Karpas-422 (cell line): ENCODE measurements around the gene OR5AU1. TPM values are rescaled to one million over a fixed set of nuclear protein-coding genes. Genes with fewer than 3 reads are reported as not detected.
"Not testable (repeated sequence)": the region's sequence is repeated elsewhere in the genome, so short reads cannot be mapped to it uniquely, and the experiment has no call there.

ENCODE experiments used
- DNase-seq: peaks from one replicate; pipeline ENCODE4 v3.0.0-alpha.2; 2015
- H2AFZ ChIP-seq: fragments of 200-600 bp; sonication (generic); 2 replicates; pipeline ENCODE4 v1.6.1; 2014; ENCODE audit warnings: antibody characterized with exemption, low read length, mixed read lengths
- H3K27ac ChIP-seq: fragments of 200-600 bp; sonication (generic); 2 replicates; pipeline ENCODE4 v1.5.1; 2014; ENCODE audit warnings: mild to moderate bottlenecking, low read length, moderate library complexity
- H3K27me3 ChIP-seq: fragments of 200-600 bp; sonication (generic); 2 replicates; pipeline ENCODE4 v1.6.1; 2014; ENCODE audit warnings: low read length, mixed read lengths
- H3K36me3 ChIP-seq: fragments of 200-600 bp; sonication (generic); 2 replicates; pipeline ENCODE4 v1.6.1; 2014; ENCODE audit warnings: low read length, mixed read lengths; ENCODE audit not compliant: insufficient read depth
- H3K4me1 ChIP-seq: fragments of 200-600 bp; sonication (generic); 2 replicates; pipeline ENCODE4 v1.6.1; 2014; ENCODE audit warnings: mild to moderate bottlenecking, low read length, mixed read lengths
- H3K4me2 ChIP-seq: fragments of 200-600 bp; sonication (generic); 2 replicates; pipeline ENCODE4 v1.6.1; 2014; ENCODE audit warnings: low read length, low read depth, mild to moderate bottlenecking; ENCODE audit not compliant: poor library complexity, severe bottlenecking
- H3K4me3 ChIP-seq: fragments of 200-600 bp; sonication (generic); 2 replicates; pipeline ENCODE4 v1.5.1; 2014; ENCODE audit warnings: mild to moderate bottlenecking, antibody characterized with exemption, low read length, mixed read lengths
- H3K79me2 ChIP-seq: fragments of 200-600 bp; sonication (generic); 2 replicates; pipeline ENCODE4 v1.6.1; 2014; ENCODE audit warnings: mild to moderate bottlenecking, low read length, mixed read lengths
- H3K9ac ChIP-seq: fragments of 200-600 bp; sonication (generic); 2 replicates; pipeline ENCODE4 v1.6.0; 2014; ENCODE audit warnings: low read length
- H3K9me2 ChIP-seq: fragments of 200-600 bp; sonication (generic), shearing (Covaris generic); replicated peaks from 2 replicates; pipeline ENCODE4 v1.6.0; 2014; ENCODE audit warnings: mild to moderate bottlenecking, low read length, moderate library complexity; ENCODE audit not compliant: insufficient read depth
- H3K9me3 ChIP-seq: fragments of 300-700, 200-600 bp; sonication (generic); 2 replicates; pipeline ENCODE4 v1.6.1; 2014; ENCODE audit warnings: low read length, mixed read lengths
- H4K20me1 ChIP-seq: fragments of 200-600 bp; sonication (generic); 2 replicates; pipeline ENCODE4 v1.6.1; 2014; ENCODE audit warnings: mild to moderate bottlenecking, antibody characterized with exemption, low read length, low read depth; ENCODE audit not compliant: insufficient read depth
- total RNA-seq: library from RNA; depleted of rRNA; stranded (reverse); fragments of >200 nt; shearing (Covaris generic); gene quantifications from 2 replicates; pipeline ENCODE4 v1.2.3, GENCODE V29; 2014; ENCODE audit warnings: low replicate concordance

The OR5AU1 gene
- total RNA-seq, 1 experiment from 2014 or later, result not detected

DNA sequence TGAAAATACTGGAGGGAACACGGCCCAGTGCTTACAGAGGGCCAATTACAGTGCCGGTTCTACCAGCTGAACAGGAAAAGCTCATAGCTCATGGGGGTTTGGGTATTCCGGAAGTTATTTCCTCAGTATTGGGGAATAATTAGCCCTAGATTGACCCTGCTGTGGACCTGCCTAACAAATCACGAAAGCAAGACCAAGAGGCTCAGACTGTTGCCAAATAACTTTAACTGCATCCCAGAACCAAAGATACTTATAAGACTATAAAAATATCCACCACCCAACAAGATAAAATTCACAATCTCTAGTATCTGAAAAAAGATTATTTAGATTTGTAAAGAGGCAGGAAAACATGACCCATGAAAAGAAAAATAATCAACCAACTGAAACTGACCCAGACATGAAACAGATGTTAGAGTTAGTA, 8.0 kb upstream of the OR5AU1 start:
- Histone ChIP-seq H3K4me2 (no peak overlapping the region), H3K9ac (no peak overlapping the region), H3K4me1 (no peaks in the 10 kb centered on the region), H3K9me3 (no peaks in the 10 kb centered on the region), H3K4me3 (no peak overlapping the region), H4K20me1 (no peaks in the 10 kb centered on the region), H3K79me2 (no peaks in the 10 kb centered on the region), H3K36me3 (no peaks in the 10 kb centered on the region), H2AFZ (no peak overlapping the region), H3K27ac (no peak overlapping the region), H3K9me2 (no peaks in the 10 kb centered on the region), H3K27me3 (no peaks in the 10 kb centered on the region)
- no peak for DNase-seq

DNA sequence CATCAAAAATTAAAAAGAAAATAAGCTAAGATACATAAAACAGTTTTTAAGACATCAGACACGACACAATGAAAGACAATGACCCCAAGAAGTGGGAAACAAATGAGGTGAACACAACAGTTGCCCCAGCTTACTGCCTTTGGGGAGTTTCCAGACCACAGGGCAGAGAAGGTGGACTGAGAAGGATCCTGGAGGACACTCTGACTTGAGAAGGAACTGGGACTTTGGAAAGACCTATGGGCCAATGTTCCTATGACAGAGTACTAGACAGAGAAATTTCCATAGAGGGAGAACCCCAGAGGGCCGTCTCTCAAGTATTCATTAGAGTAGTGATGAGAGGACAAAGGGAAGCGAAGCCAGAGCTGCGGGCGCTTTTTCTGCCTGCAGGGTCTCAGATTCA, 6.2 kb upstream of the OR5AU1 start:
- Histone ChIP-seq H3K27me3 (no peaks in the 10 kb centered on the region), H3K9me2 (no peaks in the 10 kb centered on the region), H3K79me2 (no peaks in the 10 kb centered on the region), H3K9ac (no peak overlapping the region), H3K4me1 (no peaks in the 10 kb centered on the region), H3K36me3 (no peaks in the 10 kb centered on the region), H3K4me3 (no peak overlapping the region), H3K4me2 (no peak overlapping the region), H3K9me3 (no peaks in the 10 kb centered on the region), H3K27ac (no peak overlapping the region), H2AFZ (no peak overlapping the region), H4K20me1 (no peaks in the 10 kb centered on the region)
- no peak for DNase-seq

DNA sequence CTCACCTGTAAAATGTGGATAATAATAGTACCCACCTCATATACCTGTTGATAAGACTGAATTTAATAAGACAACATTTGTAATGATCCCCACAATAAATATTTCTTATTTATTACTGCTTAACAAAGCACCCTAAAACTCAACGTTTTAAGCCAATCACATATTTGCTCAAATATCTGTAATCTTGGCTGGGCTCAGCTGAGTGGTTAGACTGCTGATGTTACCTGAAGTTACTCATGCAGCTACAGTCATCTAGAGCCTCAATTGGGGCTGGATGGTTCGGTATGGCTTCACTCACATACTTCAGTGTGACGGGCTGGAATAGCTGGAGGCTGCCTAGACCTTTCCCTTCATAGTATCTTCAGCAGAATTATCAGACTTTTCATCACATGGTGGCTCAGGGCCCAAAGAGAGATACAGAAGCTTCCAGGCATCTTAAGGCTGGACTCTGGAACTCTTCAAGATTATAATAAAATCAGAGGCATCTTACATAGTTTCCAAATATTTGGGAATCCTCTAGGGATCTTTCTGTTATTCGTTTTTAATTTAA, 4.3 kb upstream of the OR5AU1 start:
- no peaks in the 10 kb centered on the region for H4K20me1 ChIP-seq
- no peaks in the 10 kb centered on the region for H3K79me2 ChIP-seq
- H2AFZ ChIP-seq, result no peak overlapping the region
- no peaks in the 10 kb centered on the region for H3K4me1 ChIP-seq
- no peak overlapping the region for H3K27ac ChIP-seq
- H3K9ac ChIP-seq, result no peak overlapping the region
- no peak for DNase-seq
- H3K9me2 ChIP-seq, result no peaks in the 10 kb centered on the region
- H3K4me3 ChIP-seq, result no peak overlapping the region
- H3K36me3 ChIP-seq, result no peaks in the 10 kb centered on the region
- H3K27me3 ChIP-seq, result no peaks in the 10 kb centered on the region
- no peak overlapping the region for H3K4me2 ChIP-seq
- no peaks in the 10 kb centered on the region for H3K9me3 ChIP-seq

DNA sequence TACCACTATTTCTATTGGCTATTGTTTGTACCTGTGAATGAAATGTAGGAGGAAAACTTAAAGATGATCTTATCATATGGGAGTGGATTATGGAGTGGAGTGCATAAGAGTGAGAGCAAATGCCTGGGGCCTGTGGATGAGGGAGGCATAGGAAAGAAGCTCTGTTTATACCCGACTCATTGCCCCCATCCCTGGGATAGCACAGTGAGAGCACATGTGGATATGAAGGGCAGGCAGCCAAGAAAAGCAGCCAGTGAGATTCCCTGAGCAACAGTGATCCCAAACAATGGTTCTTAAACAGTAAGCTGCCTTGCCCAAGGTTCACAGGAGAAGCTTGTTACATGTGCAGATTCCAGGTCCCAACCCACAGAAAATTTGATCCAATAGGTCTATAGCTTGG, 2.3 kb upstream of the OR5AU1 start:
- not testable (repeated sequence) for H3K27ac ChIP-seq, H3K9me3 ChIP-seq, H3K4me1 ChIP-seq, H3K79me2 ChIP-seq, H4K20me1 ChIP-seq, H3K4me3 ChIP-seq, DNase-seq, H3K9ac ChIP-seq, H2AFZ ChIP-seq, H3K36me3 ChIP-seq, H3K4me2 ChIP-seq, H3K27me3 ChIP-seq, H3K9me2 ChIP-seq

DNA sequence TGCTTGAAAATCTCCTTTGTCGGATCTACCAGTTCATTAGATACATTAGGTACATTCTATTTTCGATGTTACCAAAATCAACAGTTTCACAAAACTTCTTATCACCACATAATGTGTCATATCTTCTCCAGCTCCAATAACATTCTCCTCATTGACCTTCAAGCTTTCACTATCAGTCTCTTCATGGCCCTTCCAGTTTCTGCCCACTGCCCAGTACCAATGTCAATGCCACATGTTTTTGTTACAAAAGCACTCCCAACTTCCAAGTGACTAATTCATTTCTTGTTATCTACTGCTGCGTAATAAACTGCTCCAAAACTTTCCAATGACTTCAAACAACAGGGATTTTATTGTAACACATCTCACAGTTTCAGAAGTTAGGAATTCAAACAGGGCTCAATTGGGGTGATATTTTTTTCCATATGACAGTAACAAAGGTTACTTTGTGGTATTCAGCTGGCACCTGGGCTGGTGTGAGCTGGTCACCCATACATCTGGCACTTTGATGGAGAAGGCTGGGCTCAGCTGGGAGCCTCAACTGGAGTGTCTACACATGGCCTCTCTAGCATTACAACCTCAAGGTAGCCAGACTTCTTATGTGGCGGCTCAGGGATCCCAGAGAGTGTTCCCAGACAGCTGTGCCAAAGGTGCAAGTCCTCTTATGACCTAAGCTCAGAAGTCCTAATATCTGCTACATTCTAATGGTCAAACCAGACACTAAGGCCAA, 6.1 kb downstream of the OR5AU1 start:
- Histone ChIP-seq H3K79me2 (no peaks in the 10 kb centered on the region), H3K27me3 (0 out of 2 replicates have a peak, but pooled peaks cover 1% of the 10 kb centered on the region), H3K4me1 (no peaks in the 10 kb centered on the region), H3K9me3 (peaks cover 7% of the 10 kb centered on the region), H4K20me1 (no peaks in the 10 kb centered on the region), H3K4me2 (no peak overlapping the region), H3K4me3 (no peak overlapping the region), H3K36me3 (no peaks in the 10 kb centered on the region), H3K27ac (no peak overlapping the region), H2AFZ (no peak overlapping the region), H3K9me2 (no peaks in the 10 kb centered on the region), H3K9ac (no peak overlapping the region)
- DNase-seq, result no peak

DNA sequence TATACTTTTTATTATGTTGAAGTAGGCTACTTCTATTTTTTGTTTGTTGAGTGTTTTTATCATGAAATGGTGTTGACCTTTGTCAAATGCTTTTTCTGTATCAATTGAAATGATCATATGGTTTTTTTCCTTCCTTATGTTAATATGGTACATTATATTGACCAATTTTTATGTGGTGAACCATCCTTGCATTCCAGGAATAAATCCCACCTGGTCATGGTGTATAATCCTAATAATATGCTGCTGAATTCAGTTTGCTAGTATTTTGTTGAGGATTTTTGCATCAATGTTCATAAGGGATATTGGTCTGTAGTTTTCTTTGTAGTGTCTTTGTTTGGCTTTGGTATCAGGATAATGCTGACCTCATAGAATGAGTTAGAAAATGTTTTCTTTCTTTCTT, 10.4 kb downstream of the OR5AU1 start:
- Histone ChIP-seq H3K36me3 (no peaks in the 10 kb centered on the region), H3K4me1 (no peaks in the 10 kb centered on the region), H3K9ac (no peak overlapping the region), H3K9me3 (peaks cover 10% of the 10 kb centered on the region), H3K79me2 (no peaks in the 10 kb centered on the region), H3K27ac (no peak overlapping the region), H2AFZ (no peak overlapping the region), H3K4me3 (no peak overlapping the region), H3K27me3 (0 out of 2 replicates have a peak, but pooled peaks cover 4% of the 10 kb centered on the region), H3K4me2 (no peak overlapping the region), H4K20me1 (no peaks in the 10 kb centered on the region), H3K9me2 (no peaks in the 10 kb centered on the region)
- DNase-seq, result no peak

DNA sequence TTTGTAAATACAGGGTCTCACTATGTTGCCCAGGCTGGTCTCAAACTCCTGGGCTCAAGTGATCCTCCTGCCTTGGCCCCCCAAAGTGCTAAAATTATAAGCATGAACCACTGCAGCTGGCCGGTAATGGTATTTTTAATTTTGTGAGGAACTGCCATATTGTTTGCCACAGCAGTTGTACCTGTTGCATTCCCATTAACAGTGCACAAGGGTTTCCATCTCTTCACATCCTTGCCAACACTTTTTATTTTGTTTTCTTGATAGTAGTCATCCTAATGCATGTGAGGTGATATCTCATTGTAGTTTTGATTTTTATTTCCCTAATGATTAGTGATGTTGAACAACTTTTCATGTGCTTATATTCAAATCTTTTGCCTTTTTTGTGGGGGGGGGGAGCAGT, 13.5 kb downstream of the OR5AU1 start:
- Histone ChIP-seq H3K27me3 (0 out of 2 replicates have a peak, but pooled peaks cover 4% of the 10 kb centered on the region), H3K36me3 (no peaks in the 10 kb centered on the region), H3K27ac (no peak overlapping the region), H3K4me3 (no peak overlapping the region), H3K9ac (no peak overlapping the region), H3K9me3 (peaks cover 10% of the 10 kb centered on the region), H3K79me2 (no peaks in the 10 kb centered on the region), H3K9me2 (no peaks in the 10 kb centered on the region), H4K20me1 (no peaks in the 10 kb centered on the region), H2AFZ (no peak overlapping the region), H3K4me2 (no peak overlapping the region), H3K4me1 (no peaks in the 10 kb centered on the region)
- no peak for DNase-seq

DNA sequence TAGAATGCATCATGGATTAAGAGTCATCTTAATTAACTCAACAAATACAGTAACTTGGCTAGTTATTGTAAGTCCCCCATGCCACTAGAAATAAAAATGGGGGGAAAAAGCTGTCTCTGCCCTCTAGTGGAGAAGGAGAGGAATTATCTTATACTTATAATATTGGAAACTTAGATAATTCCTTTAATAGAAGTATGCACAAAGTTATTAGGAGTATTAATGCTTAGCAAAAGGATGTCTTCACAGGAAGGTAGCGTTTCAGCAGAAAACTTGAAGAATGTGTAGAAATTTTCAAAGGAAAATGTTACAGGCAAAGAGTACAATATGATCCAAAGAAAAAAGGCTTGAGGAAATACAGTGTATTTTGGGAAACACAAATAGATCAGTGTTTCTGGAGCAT, 19.8 kb downstream of the OR5AU1 start:
- no peaks in the 10 kb centered on the region for H3K4me1 ChIP-seq
- no peak overlapping the region for H3K4me2 ChIP-seq
- no peak overlapping the region for H3K9ac ChIP-seq
- H3K36me3 ChIP-seq, result no peaks in the 10 kb centered on the region
- no peaks in the 10 kb centered on the region for H3K9me2 ChIP-seq
- no peaks in the 10 kb centered on the region for H4K20me1 ChIP-seq
- no peak overlapping the region for H2AFZ ChIP-seq
- no peak overlapping the region for H3K27ac ChIP-seq
- H3K9me3 ChIP-seq, result no peaks in the 10 kb centered on the region
- H3K79me2 ChIP-seq, result no peaks in the 10 kb centered on the region
- H3K27me3 ChIP-seq, result 0 out of 2 replicates have a peak, but pooled peaks cover 2% of the 10 kb centered on the region
- DNase-seq, result peak; percentile 72
- no peak overlapping the region for H3K4me3 ChIP-seq
